Measurements from ENCODE around the gene PDC. TPM values are rescaled to one million over a fixed set of nuclear protein-coding genes. Genes with fewer than 3 reads are reported as not detected.

Gene PDC
- total and polyA plus RNA-seq, 9 of the 15 experiments (the other 6 are each of a cell fraction or from before 2014, with no cell fraction given) = not detected

- POLR2A ChIA-PET = interaction anchor here (1.5 kb wide), 1 partner anchor 11 kb away, joined by 5 read pairs; no protein-coding TSS in a partner anchor
- Histone ChIP-seq H3K4me2 (ENCODE audit: insufficient read depth, low read length) (no peak overlapping the region), H3K27ac (ENCODE audit: extremely low read depth, low read depth, low read length) (no peak overlapping the region), H3K9me3 (replicated peaks; ENCODE audit: control insufficient read depth, insufficient read depth, low read depth, low read length) (no peaks in the 10 kb centered on the region), H3K36me3 (ENCODE audit: control insufficient read depth, insufficient read depth, low read length) (peaks cover 36% of the 10 kb centered on the region), H3K9ac (ENCODE audit: insufficient read depth in 1 of 2, low read depth in 2 of 2, low read length in 2 of 2) (no peak overlapping the region), H2AFZ (ENCODE audit: low read depth, low read length) (no peak overlapping the region), H3K27me3 (ENCODE audit: control insufficient read depth in 2 of 2, insufficient read depth in 2 of 2, low read length in 2 of 2) (no peaks in the 10 kb centered on the region), H4K20me1 (replicated peaks; ENCODE audit: control insufficient read depth, insufficient read depth, low read length) (no peaks in the 10 kb centered on the region), H3K9me1 (ENCODE audit: control insufficient read depth, insufficient read depth, low read length) (no peaks in the 10 kb centered on the region), H3K79me2 (ENCODE audit: control insufficient read depth, insufficient read depth, low read length) (no peaks in the 10 kb centered on the region), H3K4me1 (replicated peaks in 1 of 2; ENCODE audit: control insufficient read depth in 2 of 2, insufficient read depth in 2 of 2, low read length in 2 of 2) (no peaks in the 10 kb centered on the region), H3K4me3 (no peak overlapping the region)
- intact Hi-C loops (cut with micrococcal nuclease) = no loop called here
- BruUV-seq (replicated peaks) = no TSS peak
- FAIRE-seq (no peak), DNase-seq (ENCODE audit: extremely low read depth in 1 of 4, low spot score in 3 of 4) (no peak), ATAC-seq (no peak)
- CTCF ChIA-PET (ENCODE audit: low intra/inter-chr PET ratio) = no interaction called here
- in situ Hi-C loops (cut with MboI) = no loop called here
- TF ChIP-seq TSHZ1 (CRISPR knock-in tag; IDR thresholded peaks at IDR 0.05) (no peak), RFX5 (IDR thresholded peaks at IDR 0.05; ENCODE audit: low read depth, low read length) (no peak), HMGN3 (IDR thresholded peaks at IDR 0.05; ENCODE audit: borderline replicate concordance, extremely low read depth, insufficient read length, low read depth, low read length) (no peak), NUFIP1 (IDR thresholded peaks at IDR 0.05; ENCODE audit: partially characterized antibody) (no peak), SMAD2 (IDR thresholded peaks at IDR 0.05; ENCODE audit: low read depth, low read length) (no peak), DDX20 (tag; IDR thresholded peaks at IDR 0.05; ENCODE audit: low read depth) (no peak)
Measured at GRCh38 chr1:186420311-186420710, 40.6 kb downstream of the PDC start.
